ENCODE data around the gene NSL1.

NSL1 gene

DNA sequence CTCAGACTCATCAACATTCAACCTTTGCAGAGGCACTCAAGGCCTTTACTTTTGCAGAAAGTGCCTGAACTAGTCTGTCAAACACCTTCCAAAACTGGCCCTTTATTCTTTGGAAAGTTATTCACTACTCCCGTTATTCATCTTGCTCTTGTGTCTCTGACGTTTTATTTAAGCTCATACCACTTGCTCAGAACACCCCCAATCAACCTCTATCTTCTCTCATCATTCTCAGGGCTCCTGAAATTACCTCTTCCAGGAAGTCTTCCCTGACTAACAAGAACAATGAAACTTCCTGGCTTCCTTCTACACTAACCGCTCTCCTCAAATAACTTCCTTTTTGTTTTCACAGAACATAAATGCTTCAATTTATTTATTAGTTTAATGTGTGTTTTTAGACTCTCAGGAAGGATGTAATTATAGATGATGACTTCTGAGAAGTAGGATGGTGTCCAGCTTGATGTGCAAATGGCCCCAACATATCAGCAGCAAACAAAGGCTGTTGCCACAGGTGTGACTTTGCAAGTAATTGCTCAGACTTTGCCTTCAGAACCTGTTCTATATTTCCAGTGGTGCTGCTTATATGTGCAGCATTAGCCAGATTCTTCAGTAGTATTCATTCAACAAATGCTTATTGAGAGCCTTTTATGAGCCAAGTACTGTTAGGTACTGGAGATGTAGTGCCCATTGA lies 69.2 kb downstream of the NSL1 start:
- TF ChIP-seq, protein P1, sequence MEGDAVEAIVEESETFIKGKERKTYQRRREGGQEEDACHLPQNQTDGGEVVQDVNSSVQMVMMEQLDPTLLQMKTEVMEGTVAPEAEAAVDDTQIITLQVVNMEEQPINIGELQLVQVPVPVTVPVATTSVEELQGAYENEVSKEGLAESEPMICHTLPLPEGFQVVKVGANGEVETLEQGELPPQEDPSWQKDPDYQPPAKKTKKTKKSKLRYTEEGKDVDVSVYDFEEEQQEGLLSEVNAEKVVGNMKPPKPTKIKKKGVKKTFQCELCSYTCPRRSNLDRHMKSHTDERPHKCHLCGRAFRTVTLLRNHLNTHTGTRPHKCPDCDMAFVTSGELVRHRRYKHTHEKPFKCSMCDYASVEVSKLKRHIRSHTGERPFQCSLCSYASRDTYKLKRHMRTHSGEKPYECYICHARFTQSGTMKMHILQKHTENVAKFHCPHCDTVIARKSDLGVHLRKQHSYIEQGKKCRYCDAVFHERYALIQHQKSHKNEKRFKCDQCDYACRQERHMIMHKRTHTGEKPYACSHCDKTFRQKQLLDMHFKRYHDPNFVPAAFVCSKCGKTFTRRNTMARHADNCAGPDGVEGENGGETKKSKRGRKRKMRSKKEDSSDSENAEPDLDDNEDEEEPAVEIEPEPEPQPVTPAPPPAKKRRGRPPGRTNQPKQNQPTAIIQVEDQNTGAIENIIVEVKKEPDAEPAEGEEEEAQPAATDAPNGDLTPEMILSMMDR (IDR thresholded peaks at IDR 0.05; ENCODE audit: extremely low read depth, missing control alignments): no peak
- no peak for DNase-seq (ENCODE audit: low spot score)

DNA sequence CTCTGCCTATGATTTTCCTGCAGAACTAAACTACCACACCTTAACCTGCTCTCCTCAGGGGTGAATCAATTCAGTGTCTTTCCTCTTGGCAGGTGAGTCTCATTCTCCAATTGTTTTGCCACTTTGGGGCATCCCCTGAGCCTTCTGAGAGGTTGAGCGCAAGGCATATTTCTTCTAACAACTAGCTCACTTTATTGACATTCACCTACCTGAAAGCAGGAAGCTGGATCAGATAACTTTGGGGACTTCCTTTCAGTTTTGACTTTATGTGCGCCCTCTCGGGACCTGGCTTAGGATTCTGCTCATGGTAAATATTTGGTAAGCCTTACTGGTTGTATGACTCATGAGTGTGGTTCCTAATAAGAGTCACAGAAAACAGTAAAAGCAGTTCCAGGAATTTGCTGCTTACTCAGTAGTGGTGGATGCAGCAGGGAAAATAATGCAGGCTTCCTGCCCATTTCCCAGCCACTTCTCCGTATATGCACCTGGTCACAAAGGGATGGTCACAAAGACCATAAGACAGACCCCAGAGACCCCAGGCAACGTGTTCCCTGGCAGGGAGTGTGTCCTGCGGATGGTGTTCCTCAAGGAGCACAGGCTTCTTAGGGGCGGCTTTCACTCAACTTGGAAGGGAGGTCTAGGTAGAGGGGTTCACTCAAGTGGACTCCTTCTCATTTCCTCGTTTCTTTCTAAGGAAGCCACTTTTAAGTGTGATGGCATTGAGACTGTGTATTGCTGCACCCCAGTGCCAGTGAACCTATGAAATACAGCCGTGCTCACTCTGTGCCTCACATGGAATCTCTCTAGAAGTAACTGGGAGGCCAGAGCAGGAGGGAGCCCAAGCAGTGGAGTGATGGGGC lies 70.0 kb downstream of the NSL1 start:
- no peak for DNase-seq (ENCODE audit: low spot score)
- TF ChIP-seq, protein P1 (IDR thresholded peaks at IDR 0.05; ENCODE audit: extremely low read depth, missing control alignments): no peak

DNA sequence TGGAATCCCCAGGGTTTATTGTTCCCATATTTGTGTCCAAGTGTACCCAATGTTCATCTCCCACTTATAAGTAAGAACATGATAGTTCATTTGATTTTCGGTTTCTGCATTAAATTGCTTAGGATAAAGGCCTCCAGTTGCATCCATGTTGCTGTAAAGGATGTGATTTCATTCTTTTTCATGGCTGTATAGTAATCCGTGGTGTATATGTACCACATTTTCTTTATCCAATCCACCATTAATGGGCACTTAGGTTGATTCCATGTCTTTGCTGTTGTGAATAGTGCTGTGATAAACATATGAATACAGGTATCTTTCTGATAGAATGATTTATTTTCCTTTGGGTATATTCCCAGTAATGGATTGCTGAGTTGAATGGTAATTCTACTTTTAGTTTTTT lies 71.9 kb downstream of the NSL1 start:
- TF ChIP-seq, protein P1 (IDR thresholded peaks at IDR 0.05; ENCODE audit: extremely low read depth, missing control alignments): no peak
- DNase-seq (ENCODE audit: low spot score): no peak

DNA sequence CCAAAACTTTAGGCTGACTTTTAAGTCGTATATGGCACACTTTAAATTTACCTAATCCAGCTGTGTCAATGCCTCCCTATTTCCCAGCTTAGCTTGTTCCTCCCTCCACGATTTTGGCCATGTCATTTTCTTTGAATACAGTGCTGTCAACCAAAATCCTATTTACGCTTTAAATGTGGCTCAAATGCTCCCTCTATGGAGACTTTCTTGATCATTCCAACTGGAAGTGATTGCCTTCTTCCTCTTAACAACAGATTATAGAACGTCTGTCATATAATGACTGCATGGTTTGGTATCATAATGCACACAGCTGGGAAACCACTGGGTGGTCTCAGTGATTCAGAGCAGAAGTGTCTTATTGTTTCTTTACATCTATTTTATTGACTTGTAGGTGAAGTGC lies 73.1 kb downstream of the NSL1 start:
- TF ChIP-seq, protein P1 (IDR thresholded peaks at IDR 0.05; ENCODE audit: extremely low read depth, missing control alignments): no peak
- no peak for DNase-seq (ENCODE audit: low spot score)

DNA sequence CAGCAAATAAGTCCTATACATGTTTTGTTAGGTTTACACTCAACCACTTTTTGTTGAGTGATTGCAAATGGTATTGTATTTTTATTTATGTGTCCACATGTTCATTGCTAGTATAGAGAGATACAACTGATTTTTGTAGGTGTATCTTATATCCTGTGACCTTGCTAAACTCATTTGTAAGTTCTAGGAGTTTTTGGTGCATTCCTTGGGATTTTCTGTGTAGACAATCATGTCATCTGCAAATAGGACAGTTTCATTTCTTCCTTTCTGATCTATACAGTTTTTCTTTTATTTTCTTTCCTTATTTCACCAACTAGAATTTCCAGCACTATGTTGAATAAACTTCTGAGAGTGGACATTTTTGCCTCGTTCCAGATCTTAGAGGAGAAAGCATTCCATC lies 75.4 kb downstream of the NSL1 start:
- TF ChIP-seq, protein P1 (IDR thresholded peaks at IDR 0.05; ENCODE audit: extremely low read depth, missing control alignments): no peak

DNA sequence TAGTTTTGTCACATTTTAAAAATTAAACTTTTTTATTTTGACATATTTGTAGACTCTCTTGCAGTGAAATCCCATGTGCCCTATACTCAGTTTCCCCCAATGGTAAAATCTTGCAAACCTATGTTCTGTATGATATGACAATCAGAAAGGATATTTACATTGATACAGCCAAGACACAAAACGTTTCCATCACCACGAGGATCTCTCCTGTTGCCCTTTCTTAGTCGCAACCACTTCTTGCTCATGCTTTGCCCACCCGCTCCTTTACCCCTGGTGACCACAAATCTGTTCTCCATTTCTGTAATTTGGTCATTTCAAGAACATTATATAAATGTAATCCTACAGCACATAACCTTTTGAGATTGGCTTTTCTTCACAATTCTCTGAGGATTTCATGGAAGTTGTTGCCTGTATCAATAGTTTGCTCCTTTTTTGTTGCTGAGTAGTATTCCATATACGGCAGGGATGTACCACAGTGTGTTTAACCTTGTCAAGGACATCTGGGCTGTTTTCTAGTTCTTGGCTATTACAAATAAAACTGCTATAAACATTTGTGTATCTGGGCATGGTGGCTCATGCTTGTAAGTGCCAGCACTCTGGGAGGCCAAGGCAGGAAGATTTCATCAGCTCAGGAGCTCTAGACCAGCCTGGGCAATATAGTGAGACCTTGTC lies 78.0 kb downstream of the NSL1 start:
- TF ChIP-seq, protein P1 (IDR thresholded peaks at IDR 0.05; ENCODE audit: extremely low read depth, missing control alignments): no peak

More for the DNA sequence above, 75.4 kb downstream of the NSL1 start:
- no peak for DNase-seq (ENCODE audit: low spot score)

More for the DNA sequence above, 78.0 kb downstream of the NSL1 start:
- DNase-seq (ENCODE audit: low spot score): no peak

Data from GM20000 (cell line).